ENCODE data around the gene ROR2.

ROR2 gene

DNA sequence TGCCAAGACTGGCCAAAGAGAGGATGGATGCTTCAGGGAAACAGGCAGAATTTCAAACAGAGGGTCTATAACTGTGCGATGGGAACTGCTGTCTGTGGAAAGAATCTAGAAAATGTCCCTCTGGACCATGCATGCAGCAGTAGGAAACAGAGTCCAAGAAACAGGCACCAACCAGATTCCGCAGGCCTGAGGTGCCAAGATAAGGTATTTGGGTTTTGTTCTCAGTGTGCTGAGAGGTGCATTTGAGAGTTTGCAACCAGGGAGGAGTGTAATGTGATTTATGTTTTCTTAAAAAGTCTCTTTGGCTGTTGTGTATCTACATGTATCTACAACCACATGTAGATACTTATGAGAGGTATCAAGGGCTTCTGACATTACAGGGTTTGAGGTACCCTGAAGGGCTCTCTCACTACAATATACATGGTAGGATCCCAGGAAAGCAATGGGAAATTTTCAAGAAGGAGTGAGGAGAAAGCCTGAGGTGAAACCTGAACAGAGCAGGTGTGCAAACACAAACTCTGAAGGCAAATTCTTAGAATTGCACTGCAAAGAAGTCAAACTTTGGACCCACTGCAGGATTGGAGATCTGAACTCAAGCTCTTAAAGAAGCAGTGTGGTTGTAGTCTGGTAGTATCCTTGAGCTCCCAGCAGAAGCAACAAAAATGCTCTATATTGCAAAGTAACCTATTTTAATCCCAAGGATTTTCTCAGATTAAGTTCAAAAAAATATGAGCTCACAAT is 343.6 kb downstream of the ROR2 start:
- TF ChIP-seq, protein P1, sequence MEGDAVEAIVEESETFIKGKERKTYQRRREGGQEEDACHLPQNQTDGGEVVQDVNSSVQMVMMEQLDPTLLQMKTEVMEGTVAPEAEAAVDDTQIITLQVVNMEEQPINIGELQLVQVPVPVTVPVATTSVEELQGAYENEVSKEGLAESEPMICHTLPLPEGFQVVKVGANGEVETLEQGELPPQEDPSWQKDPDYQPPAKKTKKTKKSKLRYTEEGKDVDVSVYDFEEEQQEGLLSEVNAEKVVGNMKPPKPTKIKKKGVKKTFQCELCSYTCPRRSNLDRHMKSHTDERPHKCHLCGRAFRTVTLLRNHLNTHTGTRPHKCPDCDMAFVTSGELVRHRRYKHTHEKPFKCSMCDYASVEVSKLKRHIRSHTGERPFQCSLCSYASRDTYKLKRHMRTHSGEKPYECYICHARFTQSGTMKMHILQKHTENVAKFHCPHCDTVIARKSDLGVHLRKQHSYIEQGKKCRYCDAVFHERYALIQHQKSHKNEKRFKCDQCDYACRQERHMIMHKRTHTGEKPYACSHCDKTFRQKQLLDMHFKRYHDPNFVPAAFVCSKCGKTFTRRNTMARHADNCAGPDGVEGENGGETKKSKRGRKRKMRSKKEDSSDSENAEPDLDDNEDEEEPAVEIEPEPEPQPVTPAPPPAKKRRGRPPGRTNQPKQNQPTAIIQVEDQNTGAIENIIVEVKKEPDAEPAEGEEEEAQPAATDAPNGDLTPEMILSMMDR (IDR thresholded peaks at IDR 0.05; ENCODE audit: borderline replicate concordance, insufficient read depth, low read depth, low read length), result no peak
- no peak overlapping the region for H3K4me3 ChIP-seq (ENCODE audit: low read depth, low read length)

DNA sequence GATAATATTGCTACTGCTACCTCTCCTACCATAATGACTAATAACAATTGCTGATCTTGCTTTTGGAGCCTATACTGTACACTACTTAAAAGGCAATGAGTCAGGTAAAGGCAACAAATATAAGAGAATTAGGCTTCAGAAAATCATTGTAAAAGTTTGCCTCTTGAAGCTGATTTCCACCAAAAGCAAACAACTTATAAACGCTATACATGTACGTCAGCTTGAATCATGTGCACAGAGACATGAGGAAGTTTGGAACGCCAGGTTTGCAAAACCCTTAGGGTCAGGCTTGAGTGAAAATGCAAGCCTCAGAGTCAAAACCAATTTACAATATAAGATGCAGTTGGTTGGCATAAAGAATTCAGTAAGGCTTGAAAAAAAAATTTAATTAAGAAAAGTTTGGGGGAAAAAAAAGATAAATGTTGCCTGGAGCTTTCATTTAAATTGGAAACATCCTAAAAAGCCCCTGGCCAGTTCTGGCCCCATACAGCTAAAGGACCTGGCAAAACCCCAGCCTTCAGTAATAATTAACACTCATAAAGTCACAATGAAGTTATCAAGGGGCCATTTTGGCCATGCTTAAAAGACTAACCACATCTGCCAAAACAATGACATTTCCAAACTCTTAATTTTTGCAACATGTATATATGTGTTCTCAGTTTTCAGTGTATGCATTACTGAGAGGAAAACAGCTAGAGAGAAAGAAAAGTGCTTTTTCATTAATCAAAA is 345.4 kb downstream of the ROR2 start:
- TF ChIP-seq, protein P1 (IDR thresholded peaks at IDR 0.05; ENCODE audit: borderline replicate concordance, insufficient read depth, low read depth, low read length), result no peak
- H3K4me3 ChIP-seq (ENCODE audit: low read depth, low read length), result no peak overlapping the region

DNA sequence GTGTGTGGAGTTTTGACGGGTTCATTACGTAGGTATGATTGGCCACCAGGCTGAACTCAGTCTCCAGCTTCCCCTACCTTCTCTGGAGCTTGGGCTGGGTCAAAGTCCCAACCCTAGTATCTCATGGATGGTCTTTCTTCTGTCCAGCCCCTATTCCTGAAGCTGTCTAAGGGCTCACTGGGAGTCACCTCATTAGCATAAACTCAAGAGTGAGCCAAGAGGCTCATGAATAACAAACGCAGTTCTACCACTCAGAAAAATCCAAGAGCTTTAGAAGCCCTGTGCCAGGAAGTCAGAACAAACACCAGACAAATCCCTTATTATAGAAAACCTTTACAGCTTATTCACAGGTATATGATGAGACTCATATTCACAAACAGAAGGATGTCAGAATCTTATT is 346.1 kb downstream of the ROR2 start:
- TF ChIP-seq, protein P1 (IDR thresholded peaks at IDR 0.05; ENCODE audit: borderline replicate concordance, insufficient read depth, low read depth, low read length), result no peak
- H3K4me3 ChIP-seq (ENCODE audit: low read depth, low read length), result no peak overlapping the region

DNA sequence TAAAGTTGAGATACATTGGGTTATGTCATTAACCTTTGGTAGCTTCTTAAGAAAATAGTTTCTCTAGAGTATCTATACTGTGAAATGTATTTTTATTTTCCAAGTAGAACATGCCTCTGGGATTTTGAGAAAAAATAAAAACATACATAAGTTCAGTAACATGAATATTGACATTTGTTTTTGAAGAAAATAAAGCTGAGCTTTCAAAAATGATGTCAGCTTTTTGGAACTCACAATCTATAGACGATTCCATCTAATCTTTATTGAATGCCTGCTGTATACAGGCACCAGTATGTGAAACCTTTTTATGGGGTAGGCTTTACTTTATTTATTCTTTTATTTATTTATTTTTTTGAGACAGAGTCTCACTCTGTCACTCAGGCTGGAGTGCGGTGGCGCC is 350.5 kb downstream of the ROR2 start:
- TF ChIP-seq, protein P1 (IDR thresholded peaks at IDR 0.05; ENCODE audit: borderline replicate concordance, insufficient read depth, low read depth, low read length), result no peak
- H3K4me3 ChIP-seq (ENCODE audit: low read depth, low read length), result no peak overlapping the region

DNA sequence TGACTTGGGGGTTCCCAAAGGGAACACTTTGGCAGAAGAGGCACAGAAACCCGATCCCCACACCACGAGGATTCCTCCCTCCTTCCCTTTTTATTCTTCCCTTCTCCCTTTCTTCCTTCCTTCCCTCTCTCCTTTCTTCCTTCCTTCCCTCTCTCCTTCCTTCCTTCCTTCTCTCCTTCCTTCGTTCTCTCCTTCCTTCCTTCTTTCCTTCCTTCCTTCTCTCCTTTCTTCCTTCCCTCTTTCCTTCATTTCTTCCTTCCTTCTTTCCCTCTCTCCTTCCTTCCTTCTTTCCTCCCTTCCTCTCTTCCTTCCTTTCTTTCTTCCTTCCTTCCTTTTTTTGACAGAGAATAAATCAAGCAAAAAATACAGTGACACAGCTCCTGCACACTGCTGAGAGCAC is 358.4 kb downstream of the ROR2 start:
- TF ChIP-seq, protein P1 (IDR thresholded peaks at IDR 0.05; ENCODE audit: borderline replicate concordance, insufficient read depth, low read depth, low read length), result no peak
- no peak overlapping the region for H3K4me3 ChIP-seq (ENCODE audit: low read depth, low read length)

DNA sequence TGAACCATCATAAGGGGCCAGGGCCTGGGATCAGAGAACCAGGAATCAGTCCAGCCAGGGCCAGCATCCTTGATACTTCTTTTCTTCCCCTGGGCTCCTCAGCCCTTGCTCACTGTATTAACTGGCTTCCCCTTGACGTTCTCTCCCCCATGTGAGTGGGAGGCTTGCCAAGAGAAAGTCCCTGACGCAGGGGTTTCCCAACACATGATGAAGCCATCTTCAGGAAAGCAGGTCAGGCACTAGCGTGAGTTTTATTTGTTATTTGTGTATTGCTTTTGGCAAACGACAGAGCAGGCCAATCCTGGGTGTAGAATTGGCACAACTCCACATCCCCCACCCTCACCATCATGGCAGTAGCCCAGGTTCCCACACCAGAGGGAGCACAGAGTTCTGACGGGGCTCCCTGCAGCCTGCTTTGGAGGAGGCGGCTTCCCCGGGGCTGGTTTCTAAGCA is 360.9 kb downstream of the ROR2 start:
- H3K4me3 ChIP-seq (ENCODE audit: low read depth, low read length), result no peak overlapping the region
- TF ChIP-seq, protein P1 (IDR thresholded peaks at IDR 0.05; ENCODE audit: borderline replicate concordance, insufficient read depth, low read depth, low read length), result no peak

DNA sequence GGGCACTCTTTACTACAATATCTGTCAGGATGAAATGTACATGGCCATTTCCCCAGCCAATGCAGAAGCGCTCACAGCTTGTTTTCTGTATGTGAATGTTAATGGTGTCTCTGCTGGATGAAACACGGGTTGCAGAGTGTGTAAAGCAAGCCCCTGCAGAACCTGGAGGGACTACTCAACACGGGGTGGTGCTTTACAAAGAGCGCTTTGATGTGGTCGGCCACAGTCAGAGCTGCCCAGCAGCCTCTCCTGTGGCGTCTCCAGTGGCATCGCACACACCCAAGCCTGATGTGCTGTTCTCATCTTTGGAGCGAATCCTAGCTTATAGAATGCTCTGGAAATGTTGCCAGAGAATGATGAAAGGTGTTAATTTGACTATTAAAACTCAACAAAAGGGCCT is 363.7 kb downstream of the ROR2 start:
- TF ChIP-seq, protein P1 (IDR thresholded peaks at IDR 0.05; ENCODE audit: borderline replicate concordance, insufficient read depth, low read depth, low read length), result no peak
- H3K4me3 ChIP-seq (ENCODE audit: low read depth, low read length), result no peak overlapping the region

Measured in GM12875 (cell line).